Endothelial cell of umbilical vein (primary cell): ENCODE results near the gene TRIM7. TPM values are rescaled to one million over a fixed set of nuclear protein-coding genes. Genes with fewer than 3 reads are reported as not detected.
A peak's percentile ranks its signal among the peaks of the same experiment; 100 is the strongest.
"Not testable (repeated sequence)": the region's sequence is repeated elsewhere in the genome, so short reads cannot be mapped to it uniquely, and the experiment has no call there.

Experiments used
- BruUV-seq: library from RNA; stranded (reverse); fragments of 400-500 nt; replicated peaks from 2 replicates; lab custom pipeline; 2021; lab: Mats Ljungman, UMichigan
- CTCF ChIA-PET: fragments of 300-600, 350-600 bp; sonication (Branson Sonifier 250); formaldehyde crosslinking; loops from one replicate; lab custom pipeline; 2021; ENCODE audit warnings: antibody characterized with exemption, inconsistent platforms; lab: Charles Lee
- POLR2A ChIA-PET: fragments of 300-600, 350-600 bp; sonication (Branson Sonifier 250); formaldehyde crosslinking; loops from one replicate; lab custom pipeline; 2021; ENCODE audit warnings: antibody characterized with exemption, inconsistent platforms; lab: Charles Lee
- DNase-seq: peaks from one replicate; pipeline ENCODE4 v3.0.0-alpha.2; 2011; ENCODE audit warnings: low read depth, low spot score
- FAIRE-seq: peaks from 2 replicates; lab custom pipeline; 2011; peaks lifted over from hg19 to GRCh38; lab: Jason Lieb, UNC
- H2AFZ ChIP-seq: 2 replicates; pipeline ENCODE4 v1.6.0; 2012; ENCODE audit warnings: low read depth, low read length, control low read depth, inconsistent platforms
- H3K27ac ChIP-seq: 2 replicates; pipeline ENCODE4 v1.5.1; 2011; ENCODE audit warnings: low read depth, mild to moderate bottlenecking, control low read depth, low read length, moderate library complexity; ENCODE audit not compliant: insufficient read depth
- H3K27me3 ChIP-seq, 2 experiments: 2 replicates each; pipeline versions ENCODE4 v1.6.0 to v1.6.1; 2011; ENCODE audit warnings: low read length in 2 of 2, mixed read lengths in 1 of 2; ENCODE audit not compliant: control insufficient read depth in 2 of 2, insufficient read depth in 2 of 2
- H3K36me3 ChIP-seq, 2 experiments: 2 replicates in 1 of 2; 3 replicates in 1 of 2; pipeline ENCODE4 v1.5.1; 2011; ENCODE audit warnings: low read length in 2 of 2, mild to moderate bottlenecking in 1 of 2, moderate library complexity in 1 of 2; ENCODE audit not compliant: control insufficient read depth in 2 of 2, insufficient read depth in 2 of 2; ENCODE audit errors: extremely low read depth in 1 of 2
- H3K4me1 ChIP-seq: 3 replicates; pipeline ENCODE4 v1.5.1; 2011; ENCODE audit warnings: mild to moderate bottlenecking, low read length; ENCODE audit not compliant: control insufficient read depth, insufficient read depth; ENCODE audit errors: extremely low read depth
- H3K4me2 ChIP-seq: 2 replicates; pipeline ENCODE4 v1.6.1; 2011; ENCODE audit warnings: low read length, control low read depth, mixed read lengths; ENCODE audit not compliant: insufficient read depth
- H3K4me3 ChIP-seq, 3 experiments: fragments of 200-600 bp in 1 of 3; sonication (generic), shearing (Covaris generic) in 1 of 3; replicated peaks in 1 of 3; 2 replicates each; pipeline ENCODE4 v1.5.1; 2011 to 2016; ENCODE audit warnings: control low read depth in 3 of 3, low read length in 3 of 3, mild to moderate bottlenecking in 2 of 3, inconsistent platforms in 1 of 3, low read depth in 1 of 3, moderate library complexity in 1 of 3; ENCODE audit not compliant: insufficient read depth in 1 of 3
- H3K79me2 ChIP-seq: 2 replicates; pipeline ENCODE4 v1.6.0; 2012; ENCODE audit warnings: low read length, inconsistent platforms; ENCODE audit not compliant: control insufficient read depth, insufficient read depth
- H3K9ac ChIP-seq: replicated peaks from 2 replicates; pipeline ENCODE3; 2011; ENCODE audit warnings: low read length, control low read depth; ENCODE audit not compliant: insufficient read depth; ENCODE audit errors: extremely low read depth
- H3K9me1 ChIP-seq: replicated peaks from 3 replicates; pipeline ENCODE4 v1.6.0; 2011; ENCODE audit warnings: mild to moderate bottlenecking, low read length; ENCODE audit not compliant: control insufficient read depth, insufficient read depth; ENCODE audit errors: extremely low read depth
- H3K9me3 ChIP-seq: replicated peaks from 2 replicates; pipeline ENCODE4 v1.5.1; 2012; ENCODE audit warnings: low read length, inconsistent platforms; ENCODE audit not compliant: control insufficient read depth, insufficient read depth
- H4K20me1 ChIP-seq: replicated peaks from 2 replicates; pipeline ENCODE3; 2011; ENCODE audit warnings: mild to moderate bottlenecking, low read length; ENCODE audit not compliant: control insufficient read depth, insufficient read depth; ENCODE audit errors: extremely low read depth
- CTCF ChIP-seq, 2 donors: IDR thresholded peaks; 1 replicate in 1 of 2; 2 replicates in 1 of 2; pipeline ENCODE4 v1.5.1; 2011; ENCODE audit warnings: low read length in 2 of 2, mild to moderate bottlenecking in 2 of 2, moderate library complexity in 2 of 2, control low read depth in 1 of 2, inconsistent platforms in 1 of 2, low read depth in 1 of 2; ENCODE audit not compliant: insufficient read depth in 1 of 2; ENCODE audit errors: extremely low read depth in 1 of 2
- EZH2 ChIP-seq: IDR thresholded peaks from 2 replicates; pipeline ENCODE4 v1.6.1; 2012; ENCODE audit warnings: borderline replicate concordance, low read depth, mild to moderate bottlenecking, moderate library complexity, low read length, inconsistent platforms; ENCODE audit not compliant: severe bottlenecking
- FOS ChIP-seq: IDR thresholded peaks from 2 replicates; pipeline ENCODE4 v1.6.1; 2011; ENCODE audit warnings: mild to moderate bottlenecking, low read length, moderate library complexity, borderline replicate concordance; ENCODE audit not compliant: insufficient read depth
- GATA2 ChIP-seq: IDR thresholded peaks from 2 replicates; pipeline ENCODE4 v1.7.0; 2011; ENCODE audit warnings: low read depth, mild to moderate bottlenecking, moderate library complexity, mixed read lengths, low read length; ENCODE audit not compliant: insufficient read length, insufficient read depth
- JUN ChIP-seq: IDR thresholded peaks from 2 replicates; pipeline ENCODE4 v1.6.1; 2011; ENCODE audit warnings: borderline replicate concordance, low read depth; ENCODE audit not compliant: insufficient read length, insufficient read depth
- MYC ChIP-seq: IDR thresholded peaks from one replicate; pipeline ENCODE4 v1.6.1; 2011; ENCODE audit warnings: mild to moderate bottlenecking, low read depth, low read length
- POLR2A ChIP-seq: IDR thresholded peaks from 2 replicates; pipeline ENCODE4 v1.6.1; 2012; ENCODE audit warnings: low read depth, mild to moderate bottlenecking, control low read depth, low read length
- POLR2AphosphoS5 ChIP-seq: IDR thresholded peaks from 2 replicates; pipeline ENCODE4 v1.6.1; 2012; ENCODE audit warnings: low read depth, mild to moderate bottlenecking, control low read depth, low read length, moderate library complexity; ENCODE audit not compliant: insufficient read depth
- dilution Hi-C: fragments of 300-500 bp; cut with MboI; formaldehyde crosslinking; loops from one replicate; pipeline ENCODE4 v1.15.0; 2019; ENCODE audit warnings: low sequenced_read_pairs; ENCODE audit not compliant: extremely low pct_ligation_motif_present
- intact Hi-C: fragments of 100-400 bp; cut with micrococcal nuclease; formaldehyde crosslinking; loops from one replicate; pipeline ENCODE4 v1.10.0; 2022
- polyA plus RNA-seq, 4 experiments: library from polyadenylated mRNA; depleted of rRNA in 3 of 4; stranded (reverse) in 3 of 4; unstranded in 1 of 4; fragments of >200 nt; gene quantifications; 2 replicates each; pipeline versions ENCODE4 v1.2.1 to v1.2.3, GENCODE V29; 2011 to 2012; ENCODE audit warnings: missing spikeins in 1 of 4
- total RNA-seq: library from RNA; stranded (reverse); gene quantifications from 2 replicates; pipeline ENCODE4 v1.2.3, GENCODE V29; 2021
- TF ChIP-seq, protein P1 (sequence below): IDR thresholded peaks from 2 replicates; pipeline ENCODE4 v1.6.1; 2011; ENCODE audit not compliant: insufficient read depth, insufficient read length

The TRIM7 gene
- total and polyA plus RNA-seq, 2 donors (not counting 3 experiments of a cell fraction or from before 2014, with no cell fraction given): 2.7 to 3.4 TPM

GRCh38 chr5:181161534-181162175 lies 43.3 kb downstream of the TRIM7 start:
- ChIA-PET CTCF (no interaction called here), POLR2A (interaction anchor here (0.6 kb wide), 1 partner anchor 12 kb away, joined by 3 read pairs; no protein-coding TSS in a partner anchor)
- TF ChIP-seq CTCF (IDR thresholded peaks at IDR 0.05; ENCODE audit: extremely low read depth in 1 of 2, insufficient read depth in 1 of 2, low read depth in 1 of 2, low read length in 2 of 2) (no peak), FOS (no peak), GATA2 (no peak), EZH2 (no peak), POLR2AphosphoS5 (no peak), POLR2A (no peak), MYC (no peak), JUN (no peak)
- TF ChIP-seq, protein P1, sequence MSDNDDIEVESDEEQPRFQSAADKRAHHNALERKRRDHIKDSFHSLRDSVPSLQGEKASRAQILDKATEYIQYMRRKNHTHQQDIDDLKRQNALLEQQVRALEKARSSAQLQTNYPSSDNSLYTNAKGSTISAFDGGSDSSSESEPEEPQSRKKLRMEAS: no peak
- peak overlapping the region; percentile 1 for H3K27ac ChIP-seq
- H3K4me3 ChIP-seq: no peak overlapping the region
- H3K9me3 ChIP-seq: no peaks in the 10 kb centered on the region
- peak overlapping the region; percentile 11 for H3K4me2 ChIP-seq
- no peak for FAIRE-seq
- peak overlapping the region; percentile 56 for H2AFZ ChIP-seq
- no peaks in the 10 kb centered on the region for H4K20me1 ChIP-seq
- dilution Hi-C loops (no loop called here), intact Hi-C loops (no loop called here)
- DNase-seq: no peak
- no TSS peak for BruUV-seq
- no peaks in the 10 kb centered on the region for H3K36me3 ChIP-seq
- H3K4me1 ChIP-seq: peaks cover 10% of the 10 kb centered on the region
- no peaks in the 10 kb centered on the region for H3K79me2 ChIP-seq
- no peaks in the 10 kb centered on the region for H3K27me3 ChIP-seq
- H3K9ac ChIP-seq: no peak overlapping the region
- H3K9me1 ChIP-seq: no peaks in the 10 kb centered on the region

GRCh38 chr5:181160755-181161533 lies 44.1 kb downstream of the TRIM7 start:
- H4K20me1 ChIP-seq, BruUV-seq, H3K4me3 ChIP-seq, H3K79me2 ChIP-seq, H3K9ac ChIP-seq, H3K36me3 ChIP-seq, H3K27me3 ChIP-seq, H3K9me3 ChIP-seq, H3K9me1 ChIP-seq, intact Hi-C loops, dilution Hi-C loops: not testable (repeated sequence)
- ChIA-PET CTCF (interaction anchor here (1.0 kb wide), 1 partner anchor 377 kb away, joined by 3 read pairs; no protein-coding TSS in a partner anchor), POLR2A (interaction anchor here (0.6 kb wide), 1 partner anchor 13 kb away, joined by 3 read pairs; no protein-coding TSS in a partner anchor)
- Histone ChIP-seq H3K4me2 (peak overlapping the region; percentile 11), H2AFZ (peak overlapping the region; percentile 56), H3K27ac (peak overlapping the region; percentile 1), H3K4me1 (peaks cover 10% of the 10 kb centered on the region)
- FAIRE-seq: peak; percentile 42
- DNase-seq: peak; percentile 43
